ENCODE data around the gene ATP5F1A. TPM values are rescaled to one million over a fixed set of nuclear protein-coding genes. Genes with fewer than 3 reads are reported as not detected.

The ATP5F1A gene
- total and polyA plus RNA-seq, 4 donors = 267 to 618 (median 369) TPM

DNA sequence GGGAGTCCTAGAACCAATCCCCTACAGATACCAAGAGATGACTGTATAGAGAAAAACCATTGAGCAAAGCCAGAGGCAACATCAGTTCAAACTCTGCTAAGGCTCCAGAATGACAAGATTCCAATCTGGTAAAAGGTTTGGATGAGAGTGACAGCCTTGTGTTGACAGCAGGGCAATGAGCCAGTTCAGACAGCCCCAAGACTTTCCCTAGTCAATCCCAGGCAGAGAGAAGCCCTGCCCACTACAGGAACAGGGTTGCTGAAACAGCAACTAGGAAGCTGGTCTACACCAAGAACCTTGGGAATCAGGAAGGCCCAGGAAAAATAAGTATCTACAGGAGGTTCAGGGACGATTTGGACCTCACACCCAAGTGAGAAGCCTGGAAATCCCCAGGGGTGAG, 29.3 kb downstream of the ATP5F1A start:
- H3K9ac ChIP-seq (ENCODE audit: low read depth in 1 of 2, low read length in 2 of 2) = no peak overlapping the region
- WGBS = 2% methylated on average over 1 of the region's 1 CpG
- no peaks in the 10 kb centered on the region for H3K9me3 ChIP-seq (ENCODE audit: control insufficient read depth in 4 of 4, low read length in 3 of 4)
- no peak overlapping the region for H3K4me3 ChIP-seq (ENCODE audit: low read depth in 1 of 3, low read length in 3 of 3)
- no peaks in the 10 kb centered on the region for H3K27me3 ChIP-seq (ENCODE audit: control insufficient read depth in 4 of 4, insufficient read depth in 4 of 4, low read length in 3 of 4)
- peak overlapping the region; percentile 6 to 57 for H3K27ac ChIP-seq (ENCODE audit: low read depth in 1 of 2, low read length in 2 of 2)
- peaks cover 8 to 35% (median 24%) of the 10 kb centered on the region in 4 donors for H3K4me1 ChIP-seq (ENCODE audit: control insufficient read depth in 4 of 4, insufficient read depth in 4 of 4, low read length in 3 of 4)
- peak in 1 of 2 donors; percentile 25 for TF ChIP-seq RAD21 (IDR thresholded peaks at IDR 0.05)
- peak in 1 of 2 donors; percentile 27 for TF ChIP-seq HNF4A (conservative IDR thresholded peaks at IDR 0.05)
- TF ChIP-seq, protein P1, sequence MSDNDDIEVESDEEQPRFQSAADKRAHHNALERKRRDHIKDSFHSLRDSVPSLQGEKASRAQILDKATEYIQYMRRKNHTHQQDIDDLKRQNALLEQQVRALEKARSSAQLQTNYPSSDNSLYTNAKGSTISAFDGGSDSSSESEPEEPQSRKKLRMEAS (IDR thresholded peaks at IDR 0.05) = no peak
- TF ChIP-seq RXRA (IDR thresholded peaks at IDR 0.05) = peak in 1 of 2 donors; percentile 12
- DNase-seq (ENCODE audit: low spot score) = no peak
- H3K36me3 ChIP-seq (ENCODE audit: control insufficient read depth in 4 of 4, insufficient read depth in 3 of 4, low read depth in 1 of 4, low read length in 3 of 4) = no peaks in the 10 kb centered on the region

DNA sequence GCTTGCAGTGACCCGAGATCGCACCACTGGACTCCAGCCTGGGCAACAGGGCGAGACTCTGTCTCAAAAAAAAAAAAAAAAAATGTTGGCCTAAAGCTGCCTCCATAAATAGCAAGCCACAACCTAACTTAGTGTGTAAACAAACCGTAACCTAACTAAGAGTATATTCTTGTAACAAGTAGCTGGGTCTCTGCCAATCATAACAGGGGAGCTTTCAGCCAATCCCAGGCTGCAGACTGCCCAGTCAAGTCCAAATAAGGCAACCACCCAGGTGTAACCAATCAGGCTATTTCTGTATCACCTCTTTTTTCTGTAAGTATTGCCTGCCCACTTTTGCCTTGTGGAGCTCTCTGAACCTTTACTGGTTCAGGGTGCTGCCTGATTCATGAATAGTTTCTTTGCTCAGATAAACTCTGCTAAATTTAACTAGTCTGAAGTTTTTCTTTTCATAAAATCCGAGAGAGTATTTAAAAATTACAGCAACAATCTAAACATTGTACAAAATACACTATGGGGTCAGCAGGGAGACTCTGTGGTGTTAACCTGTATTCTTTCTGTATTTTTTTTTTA, 30.6 kb downstream of the ATP5F1A start:
- H3K27ac ChIP-seq (ENCODE audit: low read depth in 1 of 2, low read length in 2 of 2) = no peak overlapping the region

DNA sequence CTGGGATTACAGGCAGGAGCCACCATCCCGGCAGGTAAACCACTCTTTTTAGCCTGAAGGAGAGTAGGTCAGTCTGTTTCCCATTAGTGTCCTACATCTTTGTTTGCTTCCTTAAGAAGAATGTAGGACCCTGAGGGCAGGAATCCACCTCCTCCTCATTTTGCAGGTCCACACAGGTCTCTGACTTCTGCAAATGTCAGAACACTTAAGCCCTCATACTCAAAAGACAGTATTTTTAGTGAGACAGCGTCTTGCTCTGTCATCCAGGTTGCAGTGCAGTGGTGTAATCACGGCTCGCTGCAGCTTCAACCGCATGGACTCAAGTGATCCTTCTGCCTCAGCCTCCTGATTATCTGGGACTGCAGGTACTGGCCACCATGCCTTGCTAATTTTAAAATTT, 35.3 kb downstream of the ATP5F1A start:
- Histone ChIP-seq H3K9me3 (ENCODE audit: control insufficient read depth in 4 of 4, low read length in 3 of 4) (no peaks in the 10 kb centered on the region), H3K4me3 (ENCODE audit: low read depth in 1 of 3, low read length in 3 of 3) (no peak overlapping the region), H3K9ac (ENCODE audit: low read depth in 1 of 2, low read length in 2 of 2) (no peak overlapping the region), H3K27me3 (ENCODE audit: control insufficient read depth in 4 of 4, insufficient read depth in 4 of 4, low read length in 3 of 4) (no peaks in the 10 kb centered on the region), H3K27ac (ENCODE audit: low read depth in 1 of 2, low read length in 2 of 2) (no peak overlapping the region), H3K36me3 (ENCODE audit: control insufficient read depth in 4 of 4, insufficient read depth in 3 of 4, low read depth in 1 of 4, low read length in 3 of 4) (no peaks in the 10 kb centered on the region), H3K4me1 (ENCODE audit: control insufficient read depth in 4 of 4, insufficient read depth in 4 of 4, low read length in 3 of 4) (peaks cover 0 to 5% (median under 1%) of the 10 kb centered on the region in 4 donors)
- 97% methylated on average over 5 of the region's 5 CpGs for WGBS
- TF ChIP-seq SP1 (IDR thresholded peaks at IDR 0.05) (no peak), NR2F2 (IDR thresholded peaks at IDR 0.05) (no peak)
- TF ChIP-seq, protein P2, sequence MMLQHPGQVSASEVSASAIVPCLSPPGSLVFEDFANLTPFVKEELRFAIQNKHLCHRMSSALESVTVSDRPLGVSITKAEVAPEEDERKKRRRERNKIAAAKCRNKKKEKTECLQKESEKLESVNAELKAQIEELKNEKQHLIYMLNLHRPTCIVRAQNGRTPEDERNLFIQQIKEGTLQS (IDR thresholded peaks at IDR 0.05) = no peak
- no peak for DNase-seq (ENCODE audit: low spot score)

More for the DNA sequence above, 30.6 kb downstream of the ATP5F1A start:
- TF ChIP-seq FOXA2 (IDR thresholded peaks at IDR 0.05) = peak; percentile 32
- TF ChIP-seq RXRA (IDR thresholded peaks at IDR 0.05) = peak; percentile 24 to 56
- no peak for TF ChIP-seq FOXA1 (IDR thresholded peaks at IDR 0.05)
- peak; percentile 76 for TF ChIP-seq SP1 (IDR thresholded peaks at IDR 0.05)
- peak; percentile 63 for TF ChIP-seq YY1 (IDR thresholded peaks at IDR 0.05)
- TF ChIP-seq HNF4A (conservative IDR thresholded peaks at IDR 0.05) = peak; percentile 39 to 54
- TF ChIP-seq, protein P3, sequence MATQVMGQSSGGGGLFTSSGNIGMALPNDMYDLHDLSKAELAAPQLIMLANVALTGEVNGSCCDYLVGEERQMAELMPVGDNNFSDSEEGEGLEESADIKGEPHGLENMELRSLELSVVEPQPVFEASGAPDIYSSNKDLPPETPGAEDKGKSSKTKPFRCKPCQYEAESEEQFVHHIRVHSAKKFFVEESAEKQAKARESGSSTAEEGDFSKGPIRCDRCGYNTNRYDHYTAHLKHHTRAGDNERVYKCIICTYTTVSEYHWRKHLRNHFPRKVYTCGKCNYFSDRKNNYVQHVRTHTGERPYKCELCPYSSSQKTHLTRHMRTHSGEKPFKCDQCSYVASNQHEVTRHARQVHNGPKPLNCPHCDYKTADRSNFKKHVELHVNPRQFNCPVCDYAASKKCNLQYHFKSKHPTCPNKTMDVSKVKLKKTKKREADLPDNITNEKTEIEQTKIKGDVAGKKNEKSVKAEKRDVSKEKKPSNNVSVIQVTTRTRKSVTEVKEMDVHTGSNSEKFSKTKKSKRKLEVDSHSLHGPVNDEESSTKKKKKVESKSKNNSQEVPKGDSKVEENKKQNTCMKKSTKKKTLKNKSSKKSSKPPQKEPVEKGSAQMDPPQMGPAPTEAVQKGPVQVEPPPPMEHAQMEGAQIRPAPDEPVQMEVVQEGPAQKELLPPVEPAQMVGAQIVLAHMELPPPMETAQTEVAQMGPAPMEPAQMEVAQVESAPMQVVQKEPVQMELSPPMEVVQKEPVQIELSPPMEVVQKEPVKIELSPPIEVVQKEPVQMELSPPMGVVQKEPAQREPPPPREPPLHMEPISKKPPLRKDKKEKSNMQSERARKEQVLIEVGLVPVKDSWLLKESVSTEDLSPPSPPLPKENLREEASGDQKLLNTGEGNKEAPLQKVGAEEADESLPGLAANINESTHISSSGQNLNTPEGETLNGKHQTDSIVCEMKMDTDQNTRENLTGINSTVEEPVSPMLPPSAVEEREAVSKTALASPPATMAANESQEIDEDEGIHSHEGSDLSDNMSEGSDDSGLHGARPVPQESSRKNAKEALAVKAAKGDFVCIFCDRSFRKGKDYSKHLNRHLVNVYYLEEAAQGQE (IDR thresholded peaks at IDR 0.05) = peak; percentile 23
- peak; percentile 18 for TF ChIP-seq HNF4G (IDR thresholded peaks at IDR 0.05)
- no peak for TF ChIP-seq EGR1 (IDR thresholded peaks at IDR 0.05; ENCODE audit: low read depth in 2 of 2)
- Histone ChIP-seq H3K9me3 (ENCODE audit: control insufficient read depth in 4 of 4, low read length in 3 of 4) (no peaks in the 10 kb centered on the region), H3K4me1 (ENCODE audit: control insufficient read depth in 4 of 4, insufficient read depth in 4 of 4, low read length in 3 of 4) (peaks cover 3 to 25% (median 16%) of the 10 kb centered on the region in 4 donors), H3K9ac (ENCODE audit: low read depth in 1 of 2, low read length in 2 of 2) (no peak overlapping the region), H3K4me3 (ENCODE audit: low read depth in 1 of 3, low read length in 3 of 3) (no peak overlapping the region), H3K27me3 (ENCODE audit: control insufficient read depth in 4 of 4, insufficient read depth in 4 of 4, low read length in 3 of 4) (no peaks in the 10 kb centered on the region), H3K36me3 (ENCODE audit: control insufficient read depth in 4 of 4, insufficient read depth in 3 of 4, low read depth in 1 of 4, low read length in 3 of 4) (no peaks in the 10 kb centered on the region)
- WGBS = 54% methylated on average over 5 of the region's 5 CpGs
- no peak for DNase-seq (ENCODE audit: low spot score)

Data from liver (tissue), 9 donors.